LoVo (cell line): ENCODE results near the gene KCTD17.
A peak's percentile ranks its signal among the peaks of the same experiment; 100 is the strongest.
"Not testable (repeated sequence)": the region's sequence is repeated elsewhere in the genome, so short reads cannot be mapped to it uniquely, and the experiment has no call there.

Experiments used
- DNase-seq: peaks from one replicate; pipeline ENCODE4 v3.0.0-alpha.2; 2016; ENCODE audit warnings: low spot score

The KCTD17 gene

DNA sequence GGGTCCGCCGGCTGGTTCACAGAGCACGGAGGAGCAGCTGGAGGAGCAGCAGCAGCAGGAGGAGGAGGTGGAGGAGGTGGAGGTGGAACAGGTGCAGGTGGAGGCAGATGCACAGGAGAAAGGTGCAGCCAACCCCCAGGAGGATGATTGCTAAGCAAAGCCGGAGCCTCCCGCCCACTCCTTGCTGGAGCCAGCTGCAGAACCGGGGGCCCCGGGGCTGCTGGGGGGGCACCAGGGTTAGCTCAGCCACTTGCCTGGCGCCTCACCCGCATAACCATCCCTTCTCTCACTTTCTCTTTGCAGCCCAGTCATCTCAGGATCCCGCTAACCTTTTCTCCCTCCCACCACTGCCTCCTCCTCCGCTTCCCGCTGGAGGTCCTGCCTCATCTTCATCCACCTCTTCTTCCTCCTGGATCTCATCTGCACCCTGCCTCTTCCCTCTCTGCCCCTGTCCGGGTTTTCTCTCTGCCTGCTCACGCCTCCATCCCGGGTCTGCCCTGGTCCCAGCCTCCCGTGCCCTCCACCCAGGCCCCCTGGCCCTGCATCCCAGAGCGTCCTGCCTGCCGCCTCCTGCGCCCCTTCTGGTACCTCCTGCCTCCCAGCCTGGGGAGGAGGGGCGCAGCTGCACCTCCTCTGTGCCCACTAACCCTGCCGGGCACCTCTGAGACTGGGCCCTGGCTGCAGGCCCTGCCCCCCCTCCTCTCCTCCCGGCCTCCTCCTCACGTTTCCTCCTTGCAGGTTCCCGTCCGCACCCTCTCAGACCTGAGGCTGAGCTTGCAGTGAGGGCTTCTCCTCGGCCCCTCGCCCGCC is 9.5 kb downstream of the KCTD17 start:
- no peak for DNase-seq

DNA sequence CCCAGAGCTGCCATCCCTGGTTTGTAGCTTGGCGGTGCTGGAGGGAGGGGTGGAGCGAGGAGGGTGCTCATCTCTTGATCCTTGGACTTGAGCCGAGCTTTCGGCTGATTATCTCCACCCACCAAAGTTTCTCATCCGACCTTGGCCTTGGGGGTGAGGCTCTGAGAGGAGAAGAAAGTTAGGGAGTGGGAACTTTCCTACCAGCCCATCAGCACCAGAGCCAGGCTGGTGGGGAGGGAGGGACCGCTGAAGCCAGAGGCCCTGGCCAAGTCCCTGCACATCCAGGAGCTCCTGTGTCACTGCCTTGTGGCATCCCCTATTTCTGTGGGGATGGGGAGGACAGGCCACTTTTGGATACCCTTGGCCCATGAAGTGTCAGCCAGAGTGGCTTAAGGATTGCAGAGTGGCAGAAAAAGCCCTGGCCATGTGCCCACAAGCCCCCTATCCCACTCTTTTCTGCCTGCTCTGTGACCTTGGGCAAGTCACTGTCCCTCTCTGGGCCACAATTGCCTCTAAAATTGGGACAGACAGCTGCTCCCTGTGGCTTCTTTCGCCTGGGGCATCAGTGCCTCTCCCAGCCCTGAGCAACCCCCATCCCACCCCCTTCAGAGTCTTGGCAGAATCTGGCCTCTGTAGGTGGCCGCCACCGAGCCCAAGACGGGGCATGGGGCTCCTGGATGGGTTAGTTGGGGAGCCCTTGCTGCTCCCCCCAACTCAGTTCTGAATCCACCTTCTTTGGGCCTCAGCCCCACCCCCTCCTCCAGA is 10.3 kb downstream of the KCTD17 start:
- no peak for DNase-seq

DNA sequence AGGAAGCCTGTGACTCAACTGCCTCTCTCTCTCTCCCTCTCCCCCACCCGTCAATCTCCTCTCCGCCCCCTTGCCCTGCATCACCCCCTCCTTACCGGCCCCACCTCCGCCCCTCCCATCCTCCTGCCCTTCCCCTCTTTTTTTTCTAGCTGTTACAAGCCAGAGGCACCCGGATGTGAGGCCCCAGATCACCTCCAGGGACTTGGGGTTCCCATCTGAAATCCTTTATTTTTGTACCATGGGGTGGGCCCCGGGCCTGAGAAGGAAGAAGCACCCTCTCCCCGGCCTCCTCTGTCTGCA is 10.8 kb downstream of the KCTD17 start:
- DNase-seq, result no peak

DNA sequence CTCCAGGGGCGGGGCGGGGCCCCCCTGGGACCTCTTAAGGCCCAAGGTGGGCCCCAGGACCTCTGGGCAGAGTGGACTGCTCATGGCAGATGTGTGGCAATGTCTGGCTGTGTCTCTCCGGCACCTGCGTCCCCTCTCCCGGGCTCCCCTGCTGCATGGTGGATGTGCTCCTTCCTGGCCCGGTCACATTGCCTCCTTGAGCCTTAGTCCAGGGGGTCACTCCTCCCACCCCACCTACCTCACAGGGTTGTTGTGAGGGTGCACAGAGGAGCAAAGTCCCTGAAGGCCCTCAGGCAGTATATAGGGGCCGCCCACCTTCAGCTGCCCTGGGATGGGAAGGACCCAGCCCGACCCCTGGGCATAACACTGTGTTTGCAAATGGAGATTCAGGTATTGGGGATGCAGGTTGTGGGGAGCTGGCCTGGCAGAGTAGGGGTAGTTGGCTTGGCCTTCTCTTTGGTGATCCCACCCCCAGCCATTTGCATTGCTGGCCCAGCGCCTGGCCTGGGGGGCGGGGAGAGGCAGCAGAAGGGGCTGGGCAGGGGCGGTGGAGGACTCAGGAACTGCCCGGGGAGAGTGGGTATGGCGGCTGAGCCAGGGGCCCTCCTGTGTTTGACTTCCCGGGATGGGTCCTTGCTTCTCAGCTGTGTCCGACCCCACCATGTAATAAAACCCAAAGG is 11.3 kb downstream of the KCTD17 start:
- DNase-seq, result no peak

DNA sequence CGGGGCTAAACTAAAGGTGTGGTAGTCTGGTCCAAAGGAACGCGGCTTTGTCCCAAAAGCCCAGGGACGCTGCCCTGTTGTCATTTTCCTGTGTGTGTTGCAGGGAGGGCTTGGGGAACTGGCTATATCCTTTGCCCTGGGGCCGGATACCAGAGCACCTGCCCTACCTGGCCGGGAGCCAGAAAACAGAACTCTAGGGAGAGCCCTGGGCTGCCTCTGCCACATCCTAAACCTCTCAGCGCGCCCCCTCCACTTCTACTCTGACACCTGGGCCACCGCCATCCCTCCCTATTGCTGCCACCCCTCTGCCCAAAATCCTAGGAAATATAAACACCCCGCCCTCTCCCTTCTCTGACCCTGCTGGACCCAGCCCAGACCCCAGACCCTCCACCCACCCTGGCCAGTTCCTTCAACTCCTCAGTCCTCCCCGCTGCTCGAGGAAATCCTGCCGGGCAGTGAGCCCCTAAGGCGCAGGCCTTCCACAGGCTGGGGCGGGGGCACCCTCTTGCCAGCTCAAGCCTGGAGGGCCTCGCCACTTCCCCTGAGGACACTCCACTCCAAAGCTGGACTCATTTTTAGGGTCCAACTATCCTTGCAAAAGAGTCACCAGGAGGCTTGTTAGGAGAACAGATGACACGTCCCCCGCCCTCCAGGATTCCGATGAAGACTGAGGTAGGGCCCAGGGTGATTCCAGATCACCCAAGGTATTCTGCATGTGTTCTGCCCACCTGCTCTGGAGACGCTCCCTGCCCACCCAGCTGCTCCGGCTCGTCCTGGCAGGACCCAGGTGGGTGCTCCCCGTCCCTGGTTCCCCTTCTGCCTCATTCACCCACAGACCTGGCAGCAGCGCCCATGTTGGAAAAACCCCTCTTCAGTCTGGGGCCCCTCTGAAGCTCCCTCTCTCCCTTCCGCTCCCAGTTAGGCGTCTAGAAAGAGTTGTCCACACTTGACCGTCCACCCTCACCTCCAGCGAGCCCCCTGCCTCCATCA is 12.2 kb downstream of the KCTD17 start:
- DNase-seq, result no peak

DNA sequence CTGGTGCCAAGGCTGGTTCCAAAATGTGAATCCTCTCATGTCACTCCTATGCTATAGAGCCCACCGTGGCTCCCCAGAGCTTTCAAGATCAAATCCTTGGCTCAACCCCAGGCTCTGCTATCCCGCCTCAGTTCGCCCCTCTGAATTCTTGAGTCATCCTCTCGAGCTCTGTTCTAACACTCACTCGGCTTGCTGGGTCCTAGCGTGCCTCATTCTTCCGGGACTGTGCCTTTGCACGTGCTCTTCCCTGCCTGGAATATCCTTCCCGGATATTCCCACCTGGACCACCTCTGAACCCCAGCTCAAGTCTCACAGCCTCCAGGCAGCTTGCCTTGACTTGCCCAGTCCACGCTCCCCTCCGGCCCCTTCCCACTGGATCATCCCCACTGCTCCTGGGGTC is 13.0 kb downstream of the KCTD17 start:
- no peak for DNase-seq

DNA sequence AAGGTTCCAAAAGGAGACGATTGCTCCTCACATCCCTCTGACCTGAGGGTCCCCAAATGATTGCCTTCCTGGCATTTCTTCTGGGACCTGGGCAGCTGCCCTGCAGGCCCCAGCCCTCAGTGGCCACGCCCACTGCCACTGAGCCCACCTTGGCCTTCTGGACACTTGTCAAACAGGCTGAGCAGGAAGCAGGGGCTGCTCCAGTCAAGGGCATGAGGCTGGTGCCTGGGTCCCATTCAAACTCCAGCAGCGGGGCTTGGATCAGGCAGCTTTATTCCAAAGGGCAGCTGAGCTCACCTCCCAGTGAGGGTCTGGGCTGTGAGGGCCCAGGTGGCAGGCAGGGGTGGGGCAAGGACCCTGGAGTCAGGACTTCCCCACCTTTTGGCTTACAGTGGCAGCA is 13.6 kb downstream of the KCTD17 start:
- no peak for DNase-seq

DNA sequence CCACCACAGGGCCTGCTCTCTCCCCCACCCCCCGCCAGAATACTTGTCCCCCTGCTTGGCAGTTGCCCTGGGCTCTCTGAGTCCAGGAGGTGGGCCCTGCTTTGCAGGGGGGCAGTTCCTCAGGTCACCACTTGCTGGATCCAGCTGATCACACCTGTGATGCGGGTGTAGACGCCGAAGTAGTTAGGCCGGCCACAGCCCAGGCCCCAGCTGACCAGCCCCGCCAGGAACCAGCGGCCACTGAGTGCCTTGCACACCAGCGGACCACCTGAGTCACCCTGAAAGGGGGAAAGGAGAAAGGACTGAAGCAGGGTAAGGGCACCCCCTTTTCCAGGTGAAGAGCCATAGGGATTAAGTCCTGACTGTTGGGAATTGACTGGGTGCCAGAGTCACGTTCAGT is 14.4 kb downstream of the KCTD17 start:
- DNase-seq, result no peak

DNA sequence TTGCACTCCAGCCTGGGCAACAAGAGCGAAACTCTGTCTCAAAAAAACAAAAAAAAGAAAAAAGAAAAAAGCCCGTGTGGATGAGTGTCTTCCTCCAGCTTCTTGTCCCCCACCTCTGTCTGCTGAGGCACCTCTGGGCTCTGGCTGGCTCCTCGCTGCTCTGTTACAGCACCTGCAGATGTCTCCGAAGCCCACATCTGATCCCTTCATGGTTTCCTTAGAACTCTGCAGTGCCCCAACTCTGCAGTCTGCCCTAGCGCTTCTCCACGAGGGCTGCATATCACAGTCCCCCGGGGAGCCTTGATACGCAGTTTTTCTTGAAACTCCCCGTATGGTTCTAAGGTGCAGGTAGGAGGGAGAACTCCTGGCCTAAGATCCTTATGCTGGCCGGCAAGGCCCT is 15.9 kb downstream of the KCTD17 start:
- DNase-seq, result no peak

DNA sequence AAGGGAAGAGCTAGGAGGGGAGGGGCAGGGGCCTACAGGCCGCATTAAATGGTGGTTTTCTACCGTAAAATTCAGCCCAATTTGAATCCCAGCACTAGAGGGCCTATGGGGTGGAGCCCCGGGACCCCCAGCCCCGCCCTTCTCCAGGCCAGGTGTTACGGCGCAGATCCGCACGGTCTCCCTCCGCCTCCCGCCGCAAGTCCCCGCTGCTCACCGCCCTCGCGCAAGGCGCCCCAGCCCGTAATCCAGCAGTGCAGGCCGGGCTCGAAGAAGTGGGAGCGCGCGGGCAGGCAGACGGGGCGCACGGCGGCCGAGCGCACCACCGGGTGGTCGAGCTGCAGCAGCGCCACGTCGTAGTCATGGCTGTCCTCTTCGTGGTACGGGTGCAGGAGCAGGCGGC is 17.3 kb downstream of the KCTD17 start:
- no peak for DNase-seq

DNA sequence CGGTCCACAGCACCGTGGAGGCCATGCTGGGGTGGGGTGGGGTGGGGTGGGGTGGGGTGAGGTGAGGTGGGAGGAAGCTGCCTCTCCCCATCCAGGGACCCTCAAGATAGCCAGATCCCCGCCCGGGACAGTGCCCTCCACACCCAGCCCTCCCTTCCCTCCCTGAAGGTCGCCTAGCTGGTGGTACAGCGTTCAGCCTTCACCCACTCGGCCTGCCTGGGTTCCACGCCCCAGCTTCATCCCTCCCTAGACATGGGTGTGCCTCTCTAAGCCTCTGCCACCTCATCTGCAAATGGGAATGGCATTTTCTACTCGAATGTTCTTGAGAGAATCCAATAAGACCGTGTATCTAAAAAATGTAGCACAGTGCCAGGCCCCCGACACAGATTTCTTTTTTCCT is 17.8 kb downstream of the KCTD17 start:
- DNase-seq, result no peak

DNA sequence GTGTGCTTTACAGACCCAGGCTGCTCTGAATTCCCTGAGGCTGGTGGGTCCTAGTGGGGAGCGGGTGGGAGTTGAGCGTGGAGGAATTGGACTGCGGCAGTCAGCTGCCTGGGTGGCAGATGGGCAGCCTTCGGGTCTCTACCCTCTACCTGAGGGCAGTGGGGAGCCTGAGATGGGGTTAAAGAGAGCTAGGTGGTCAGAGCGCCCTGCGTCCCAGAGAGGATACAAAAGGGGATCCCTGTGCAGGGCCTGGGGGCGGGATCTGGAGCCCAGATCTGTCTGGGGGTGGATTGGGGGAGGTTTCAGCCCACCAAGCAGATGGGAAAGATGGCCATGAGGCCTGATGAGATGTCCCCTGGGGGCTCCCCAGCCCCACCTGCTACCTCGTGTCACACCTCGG is 18.2 kb downstream of the KCTD17 start:
- DNase-seq, result no peak

DNA sequence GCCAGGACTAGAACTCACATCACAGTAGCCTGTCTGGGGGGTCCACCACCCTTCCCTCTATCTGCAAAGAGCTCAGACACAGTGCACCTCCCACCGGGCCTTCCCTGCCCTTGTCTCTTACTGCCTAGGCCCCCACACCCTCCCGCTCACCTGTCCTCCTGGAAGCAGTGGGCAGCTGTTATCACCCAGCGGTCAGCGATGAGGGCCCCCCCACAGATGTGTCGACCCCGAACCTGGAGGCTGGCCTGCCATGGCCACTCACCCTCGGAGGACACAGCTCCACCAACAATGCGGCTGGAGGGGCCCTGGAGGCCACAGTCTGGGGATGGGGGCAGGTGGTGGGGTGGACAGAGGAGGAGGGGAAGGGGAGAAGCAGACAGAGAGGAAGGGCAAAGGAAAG is 18.8 kb downstream of the KCTD17 start:
- DNase-seq, result no peak

DNA sequence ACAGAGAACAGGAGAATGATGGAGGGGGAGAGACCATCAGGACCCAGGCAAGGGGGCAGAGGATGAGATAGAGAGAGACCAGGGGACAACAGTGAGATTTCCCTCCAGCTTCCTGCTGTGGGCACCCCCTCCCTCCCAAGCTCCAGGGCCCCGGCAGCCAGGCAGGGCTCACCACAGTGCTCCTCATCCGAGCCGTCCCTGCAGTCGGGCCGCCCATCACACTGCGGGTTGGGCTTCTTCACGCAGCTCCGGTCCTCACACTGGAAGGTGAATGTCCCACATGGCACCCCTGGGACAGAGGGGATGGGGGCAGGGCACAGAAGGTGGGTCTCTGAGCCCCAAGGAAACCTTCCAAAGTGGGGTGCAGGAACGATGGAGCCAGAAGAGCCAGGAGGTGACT is 19.2 kb downstream of the KCTD17 start:
- no peak for DNase-seq

DNA sequence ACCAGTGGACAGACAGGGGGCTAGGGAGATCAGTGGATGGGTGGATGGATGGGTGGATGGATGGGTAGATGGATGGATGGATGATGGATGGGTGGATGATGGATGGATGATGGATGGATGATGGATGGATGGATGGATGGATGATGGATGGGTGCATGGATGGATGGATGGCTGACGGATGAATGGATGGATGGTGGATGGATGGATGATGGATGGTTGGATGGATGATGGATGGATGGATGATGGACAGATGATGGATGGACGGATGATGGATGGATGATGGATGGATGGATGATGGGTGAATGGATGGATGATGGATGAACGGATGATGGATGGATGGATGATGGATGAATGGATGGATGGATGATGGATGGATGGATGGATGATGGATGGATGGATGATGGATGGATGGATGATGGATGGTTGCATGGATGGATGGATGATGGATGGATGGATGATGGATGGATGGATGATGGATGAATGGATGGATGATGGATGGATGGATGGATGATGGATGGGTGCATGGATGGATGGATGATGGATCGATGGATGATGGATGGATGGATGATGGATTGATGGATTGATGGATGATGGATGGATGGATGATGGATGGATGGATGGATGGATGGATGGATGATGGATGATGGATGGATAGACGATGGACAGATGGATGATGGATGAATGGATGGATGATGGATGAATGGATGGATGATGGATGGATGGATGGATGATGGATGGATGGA is 20.5 kb downstream of the KCTD17 start:
- not testable (repeated sequence) for DNase-seq

DNA sequence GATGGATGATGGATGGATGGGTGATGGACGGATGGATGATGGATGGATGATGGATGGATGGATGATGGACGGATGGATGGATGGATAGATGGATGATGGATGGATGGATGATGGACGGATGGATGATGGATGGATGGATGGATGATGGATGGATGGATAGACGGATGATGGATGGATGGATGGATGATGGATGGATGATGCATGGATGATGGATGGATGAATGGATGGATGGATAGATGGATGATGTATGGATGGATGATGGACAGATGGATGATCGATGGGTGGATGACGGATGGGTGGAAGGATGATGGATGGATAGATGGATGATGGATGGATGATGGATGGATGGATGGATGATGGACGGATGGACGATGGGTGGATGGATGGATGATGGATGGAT is 21.1 kb downstream of the KCTD17 start:
- DNase-seq, result no peak

DNA sequence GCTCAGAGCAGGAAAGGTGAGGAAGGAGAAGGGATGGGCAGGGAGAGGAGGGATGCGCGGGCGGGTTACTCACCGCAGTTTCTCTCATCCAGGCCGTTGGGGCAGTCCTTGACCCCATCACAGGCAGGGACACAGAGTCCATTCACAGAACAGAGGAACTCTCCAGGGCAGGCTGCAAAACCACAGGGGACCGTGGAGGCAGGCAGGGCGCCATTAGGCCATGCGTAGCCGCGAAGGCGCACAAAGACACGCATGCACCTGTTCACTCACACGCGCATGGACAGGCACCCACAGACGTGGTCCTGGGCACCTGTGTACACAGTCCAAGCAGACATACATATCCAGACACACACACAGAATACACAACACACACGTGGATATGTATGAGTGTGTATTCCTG is 23.0 kb downstream of the KCTD17 start:
- DNase-seq, result no peak

DNA sequence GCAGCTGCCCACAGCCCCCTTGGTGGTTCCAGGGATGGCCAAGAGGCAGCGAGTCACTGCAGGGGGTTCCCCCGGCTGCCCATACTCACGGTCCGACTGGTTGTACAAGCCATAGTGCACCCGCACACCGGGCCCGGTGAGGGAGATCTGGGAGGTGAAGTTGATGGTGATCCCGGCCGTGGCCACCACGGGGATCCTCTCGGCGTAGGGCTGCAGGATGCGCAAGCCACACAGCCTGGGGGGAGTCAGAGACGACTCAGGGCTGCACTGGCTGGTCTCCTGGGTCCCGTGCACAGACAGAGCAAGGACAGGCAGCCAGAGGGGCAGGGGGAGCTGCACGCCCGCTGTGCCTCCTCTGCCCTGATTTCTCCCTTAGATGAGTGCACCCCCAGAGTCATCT is 23.5 kb downstream of the KCTD17 start:
- no peak for DNase-seq

DNA sequence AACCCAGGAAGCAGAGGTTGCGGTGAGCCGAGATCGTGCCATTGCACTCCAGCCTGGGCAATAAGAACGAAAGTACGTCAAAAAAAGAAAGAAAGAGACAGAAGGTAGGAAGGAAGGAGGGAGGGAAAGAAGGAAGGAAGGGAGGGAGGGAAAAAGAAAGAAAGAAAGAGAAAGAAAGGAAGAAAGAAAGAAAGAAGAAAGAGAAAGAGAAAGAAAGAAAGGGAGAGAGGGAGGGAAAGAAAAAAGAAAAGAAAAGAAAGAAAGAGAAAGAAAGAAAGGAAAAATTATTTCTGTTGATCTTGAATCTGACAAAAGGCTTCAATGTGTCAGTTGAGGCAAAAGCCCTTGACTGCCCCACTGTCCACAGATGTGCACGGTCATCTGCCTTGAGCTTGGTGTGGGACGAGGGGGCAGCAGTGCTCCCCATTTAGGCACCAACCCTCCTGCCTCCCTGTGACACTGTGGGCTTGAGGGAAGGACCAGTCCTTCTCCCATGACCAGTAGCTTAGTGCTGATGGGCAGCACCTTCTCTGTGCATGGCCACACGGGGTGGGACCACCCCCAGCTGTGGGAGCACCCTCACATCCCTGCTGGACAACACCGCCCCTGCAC is 24.4 kb downstream of the KCTD17 start:
- no peak for DNase-seq

DNA sequence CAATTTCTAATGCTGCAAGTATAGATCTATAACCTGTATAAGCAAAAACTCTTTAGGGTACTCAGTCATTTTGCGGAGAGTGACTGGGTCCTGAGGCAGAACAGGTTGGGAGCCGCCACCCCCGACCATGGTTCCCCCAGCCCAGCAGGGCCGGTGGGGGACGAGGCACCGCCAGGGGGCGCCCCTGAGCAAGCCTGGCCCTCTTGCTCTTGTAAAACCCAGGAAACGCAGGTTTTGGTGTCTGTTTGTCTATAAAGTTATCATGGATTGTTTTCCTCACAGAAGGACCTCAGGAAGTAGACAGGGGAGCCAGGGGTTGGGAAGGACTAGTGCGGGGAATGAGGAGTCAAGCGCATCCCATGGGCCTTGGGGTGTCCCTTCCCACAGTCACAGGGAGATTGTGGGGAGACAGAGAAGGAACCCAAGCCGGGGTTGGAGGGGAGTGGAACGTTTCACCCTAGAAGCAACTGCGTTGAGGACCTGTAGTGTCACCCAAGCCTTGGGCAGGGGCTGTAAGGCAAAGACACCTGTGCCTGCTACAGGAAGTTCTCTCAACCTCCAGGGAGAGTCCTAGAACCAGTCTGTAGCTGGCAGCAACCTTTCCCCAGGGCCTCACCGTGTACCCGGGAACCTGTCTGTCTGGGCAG is 26.4 kb downstream of the KCTD17 start:
- peak; percentile 2 for DNase-seq
